T47D (cell line): ENCODE measurements around the gene ADSS1.

ENCODE experiments used
- DNase-seq, 2 experiments: peaks; one replicate each; pipeline versions ENCODE4 v3.0.0 to v3.0.0-alpha.2; 2011 to 2012; ENCODE audit warnings: low read depth in 1 of 2, low spot score in 1 of 2
- JUND ChIP-seq: IDR thresholded peaks from 2 replicates; pipeline ENCODE4 v1.6.1; 2012; ENCODE audit warnings: low read depth
- in situ Hi-C: cut with HindIII; loops from 2 replicates; pipeline ENCODE4 v1.10.0; 2016; ENCODE audit warnings: low sequenced_read_pairs, low pct_unique_long_range_greater_than_20kb

Gene ADSS1

GRCh38 chr14:104766256-104766862 is 42.3 kb downstream of the ADSS1 start:
- in situ Hi-C loops = no loop called here
- no peak for TF ChIP-seq JUND
- DNase-seq = no peak

- in situ Hi-C loops = no loop called here
- TF ChIP-seq JUND = no peak
- peak in 1 of 2 experiments; percentile 45 for DNase-seq
Measured at GRCh38 chr14:104766863-104767633, 43.0 kb downstream of the ADSS1 start.

DNA sequence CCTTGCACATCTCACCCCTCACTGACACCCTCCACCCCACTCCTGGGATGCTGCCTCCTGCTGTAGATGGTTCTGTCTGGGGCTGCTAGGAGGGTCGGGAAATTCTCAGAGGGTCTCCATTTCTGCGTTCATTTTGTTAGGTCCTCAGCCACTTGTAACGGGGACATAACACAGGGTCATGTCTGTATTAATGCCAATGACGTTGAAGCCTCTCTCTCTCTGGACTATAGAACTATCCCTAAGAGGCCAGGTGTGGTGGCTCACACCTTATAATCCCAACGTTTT is 43.5 kb downstream of the ADSS1 start:
- TF ChIP-seq JUND = no peak
- DNase-seq = no peak
- in situ Hi-C loops = no loop called here

DNA sequence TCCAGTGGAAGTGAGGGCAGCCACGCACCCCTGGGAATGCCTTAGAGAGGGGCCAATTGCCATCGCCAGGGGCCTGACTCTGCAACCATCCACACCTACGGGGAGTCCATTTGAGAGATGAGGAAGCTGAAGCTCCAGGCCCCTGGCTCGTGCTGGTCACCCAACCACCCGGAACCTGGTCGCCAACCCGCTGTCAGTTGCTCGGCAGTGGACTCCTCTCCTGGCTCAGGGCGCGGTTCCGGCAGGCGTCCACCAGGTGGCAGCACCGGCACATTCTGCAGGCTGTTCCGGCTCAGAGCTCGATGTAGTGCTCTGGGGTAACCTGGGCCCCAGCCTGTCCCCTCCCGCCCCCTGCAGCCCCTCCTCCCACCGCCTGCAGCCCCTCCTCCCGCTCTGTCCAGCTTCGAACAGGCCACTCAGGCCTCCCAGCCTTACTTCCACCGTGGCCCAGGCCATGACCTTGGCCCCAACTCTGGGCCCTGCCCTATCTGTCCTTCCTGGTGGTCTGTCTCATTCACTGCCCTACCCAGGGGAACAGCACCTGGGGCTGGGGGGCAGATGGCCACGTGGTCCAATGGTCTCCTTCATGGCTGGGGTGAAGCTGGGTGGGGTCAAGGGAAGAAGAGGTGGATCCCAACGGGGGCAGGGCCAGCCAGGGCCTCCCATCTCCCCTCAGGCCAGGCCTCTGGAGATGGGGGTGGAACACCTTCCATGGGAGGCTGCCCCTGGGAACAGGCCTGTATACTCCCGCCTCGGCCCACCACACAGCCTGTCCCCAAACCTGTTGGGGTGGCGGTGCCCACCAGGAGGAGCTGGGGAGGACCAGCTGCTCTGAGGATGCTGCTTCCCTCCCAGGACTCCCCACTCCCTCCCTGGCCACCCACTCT is 44.7 kb downstream of the ADSS1 start:
- in situ Hi-C loops = no loop called here
- peak; percentile 84 to 90 for DNase-seq
- no peak for TF ChIP-seq JUND

DNA sequence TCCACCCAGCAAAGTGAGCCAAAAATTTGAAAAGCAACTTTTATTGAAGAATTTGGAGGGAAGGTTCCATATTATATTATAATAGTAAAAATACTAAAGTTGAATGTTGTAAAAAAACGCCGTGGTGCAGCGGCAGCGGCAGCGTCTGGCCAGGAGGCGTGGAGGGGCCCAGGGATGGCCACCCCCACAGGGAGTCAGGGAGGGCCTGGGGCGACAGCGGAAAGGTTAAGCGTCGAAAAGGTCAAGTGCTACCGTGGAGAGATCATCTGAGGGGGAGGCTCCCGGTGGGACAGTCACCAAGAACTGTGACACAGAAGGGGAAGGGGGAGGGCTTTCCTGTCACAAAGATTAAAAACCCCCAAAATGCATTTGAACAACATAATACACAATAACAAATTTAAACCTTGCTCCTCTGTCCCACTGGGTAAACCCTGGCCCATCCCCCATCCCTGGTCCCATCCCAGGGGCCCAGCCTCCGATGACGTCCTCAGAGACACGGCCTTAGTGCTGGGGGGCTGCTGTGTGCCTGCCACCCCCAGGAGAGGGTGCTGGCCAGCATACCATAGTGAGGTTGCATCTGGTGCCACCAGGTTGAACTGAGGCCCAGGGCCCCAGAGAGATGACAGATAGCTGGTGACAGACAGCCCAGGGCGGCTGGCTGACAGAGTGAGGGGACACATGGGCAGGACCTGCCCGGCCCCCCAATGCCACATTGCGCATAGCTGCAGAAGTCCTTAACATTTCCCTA is 45.5 kb downstream of the ADSS1 start:
- DNase-seq = no peak
- in situ Hi-C loops = no loop called here
- TF ChIP-seq JUND = no peak

DNA sequence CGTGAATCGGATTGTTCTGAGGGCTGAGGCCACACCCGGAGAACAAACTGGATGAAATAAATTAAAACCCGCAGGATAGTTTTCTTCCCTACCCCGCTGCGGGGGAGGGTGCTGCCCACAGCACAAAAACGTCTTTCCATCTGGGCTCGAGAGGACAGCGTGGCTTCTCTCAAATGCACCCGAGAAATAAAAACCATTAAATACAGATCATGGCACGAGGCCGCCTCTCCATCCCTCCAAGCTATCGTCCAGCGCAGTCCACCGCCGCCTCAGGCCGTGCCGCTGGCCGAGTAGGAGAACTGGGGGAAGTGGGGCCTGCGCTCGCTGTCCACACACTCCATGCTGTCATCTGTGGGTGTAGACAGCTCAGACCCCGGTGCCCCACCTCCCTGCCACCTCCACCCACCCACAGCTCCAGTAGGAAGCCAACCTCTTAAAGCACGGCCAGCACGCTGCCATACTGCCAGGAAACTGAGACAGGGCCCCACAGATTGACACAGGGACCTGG is 46.1 kb downstream of the ADSS1 start:
- in situ Hi-C loops = no loop called here
- no peak for TF ChIP-seq JUND
- no peak for DNase-seq

- no peak for DNase-seq
- no peak for TF ChIP-seq JUND
- in situ Hi-C loops = no loop called here
Measured at GRCh38 chr14:104770851-104771272, 46.8 kb downstream of the ADSS1 start.

- DNase-seq = no peak
- in situ Hi-C loops = no loop called here
- TF ChIP-seq JUND = no peak
Measured at GRCh38 chr14:104771374-104771773, 47.3 kb downstream of the ADSS1 start.

GRCh38 chr14:104771918-104772706 is 48.1 kb downstream of the ADSS1 start:
- no peak for TF ChIP-seq JUND
- peak in 1 of 2 experiments; percentile 56 for DNase-seq
- in situ Hi-C loops = no loop called here

DNA sequence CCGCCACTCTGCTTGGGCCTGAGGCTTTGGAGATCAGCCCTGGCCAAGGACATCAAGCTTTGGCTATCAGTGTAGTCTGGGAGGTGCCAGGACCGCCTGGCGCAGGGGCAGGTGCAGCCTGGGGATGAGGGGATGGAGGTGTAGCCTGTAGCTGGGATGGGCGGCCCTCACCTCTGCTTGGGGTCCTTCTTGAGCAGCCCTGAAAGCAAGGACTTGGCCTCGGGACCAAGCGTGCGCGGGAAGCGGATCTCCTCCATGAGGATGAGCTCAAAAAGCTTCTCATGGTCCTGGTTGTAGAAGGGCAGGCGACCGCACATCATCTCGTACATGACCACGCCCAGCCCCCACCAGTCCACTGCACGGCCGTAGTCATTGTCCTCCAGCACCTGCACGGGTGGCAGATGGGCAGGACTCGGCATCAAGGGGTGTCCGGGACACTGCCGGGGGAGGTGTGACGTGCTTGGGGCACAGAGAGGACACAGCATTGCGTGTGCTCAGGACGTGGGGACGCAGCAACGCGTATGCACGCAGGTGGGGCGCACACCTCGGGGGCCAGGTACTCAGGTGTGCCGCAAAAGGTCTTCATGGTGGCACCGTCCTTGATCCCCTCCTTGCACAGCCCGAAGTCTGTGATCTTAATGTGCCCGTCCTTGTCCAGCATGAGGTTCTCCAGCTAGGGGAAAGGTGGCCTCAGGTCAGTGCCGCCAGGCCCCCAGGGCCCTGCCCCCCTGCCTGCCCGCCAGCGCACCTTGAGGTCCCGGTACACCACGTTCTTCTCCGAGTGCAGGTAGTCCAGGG is 48.9 kb downstream of the ADSS1 start:
- no peak for DNase-seq
- in situ Hi-C loops = no loop called here
- TF ChIP-seq JUND = no peak
